GM21528 (cell line): ENCODE measurements around the gene HORMAD2.

ENCODE experiments used
- ATAC-seq: cut with Tn5 transposase; IDR thresholded peaks from one replicate; pipeline ENCODE4 v1.9.1; 2021; ENCODE audit warnings: mild to moderate bottlenecking, moderate library complexity; ENCODE audit not compliant: unreplicated experiment, low FRiP score

HORMAD2 gene

DNA sequence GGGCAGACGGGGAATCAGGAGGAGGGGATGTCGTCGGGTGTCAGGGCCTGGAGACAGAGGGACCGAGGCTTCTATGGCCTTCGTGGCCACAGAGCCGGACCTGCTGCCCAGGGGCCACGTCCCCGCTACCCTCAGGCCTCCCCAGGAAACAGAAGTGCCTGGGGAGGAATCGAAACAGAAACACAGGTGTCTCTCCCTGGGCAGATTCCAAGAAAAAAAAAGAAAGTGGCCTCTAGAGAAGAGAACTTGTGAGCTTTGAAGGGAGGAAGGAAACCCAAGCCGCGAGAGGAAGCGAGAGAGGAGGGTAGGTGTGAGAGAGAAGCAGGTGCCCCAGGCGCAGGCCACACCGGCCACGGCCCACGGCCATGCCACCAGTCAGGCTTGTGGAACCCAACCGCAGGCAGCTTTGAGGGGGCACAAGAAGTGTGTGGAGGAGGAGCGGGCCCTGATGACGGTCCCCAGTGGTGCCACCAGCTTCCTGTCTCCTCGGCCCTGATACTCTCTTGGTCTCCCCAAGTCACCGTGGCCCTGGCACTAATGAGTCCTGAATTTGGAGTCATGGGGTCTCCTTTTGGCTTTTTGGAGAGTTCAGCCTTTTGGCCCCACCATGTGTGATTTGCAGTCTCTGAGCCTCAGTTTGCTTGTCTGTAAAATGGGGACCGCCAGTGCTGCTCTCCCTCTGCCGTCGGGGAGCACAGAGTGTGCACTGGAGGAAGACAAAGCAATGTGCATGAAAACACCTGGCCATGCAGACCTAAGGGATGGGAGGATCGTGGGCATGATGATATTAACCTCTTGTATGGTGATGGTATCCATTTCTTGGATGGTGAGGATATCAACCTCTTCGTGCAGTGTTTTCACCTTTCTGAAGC, 141.1 kb downstream of the HORMAD2 start:
- no peak for ATAC-seq

DNA sequence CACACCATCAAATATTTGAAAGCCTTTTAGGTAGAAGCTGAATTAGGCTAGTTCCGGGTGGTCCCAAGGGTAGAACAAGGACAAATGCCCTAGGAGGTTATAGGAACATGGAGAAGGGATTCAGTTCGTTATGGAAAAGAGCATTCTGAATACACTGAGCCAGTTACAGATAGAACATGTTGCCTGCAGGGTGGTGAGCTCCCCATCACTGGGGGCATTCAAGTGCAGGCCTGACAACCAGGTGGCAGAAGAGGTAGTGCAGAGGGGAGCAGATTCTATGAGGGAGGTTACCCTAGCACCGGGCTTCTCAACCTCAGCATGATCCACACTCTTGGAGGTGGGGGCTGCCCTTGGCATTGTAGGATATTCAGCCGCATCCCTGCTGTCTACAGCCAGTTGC, 142.1 kb downstream of the HORMAD2 start:
- no peak for ATAC-seq

DNA sequence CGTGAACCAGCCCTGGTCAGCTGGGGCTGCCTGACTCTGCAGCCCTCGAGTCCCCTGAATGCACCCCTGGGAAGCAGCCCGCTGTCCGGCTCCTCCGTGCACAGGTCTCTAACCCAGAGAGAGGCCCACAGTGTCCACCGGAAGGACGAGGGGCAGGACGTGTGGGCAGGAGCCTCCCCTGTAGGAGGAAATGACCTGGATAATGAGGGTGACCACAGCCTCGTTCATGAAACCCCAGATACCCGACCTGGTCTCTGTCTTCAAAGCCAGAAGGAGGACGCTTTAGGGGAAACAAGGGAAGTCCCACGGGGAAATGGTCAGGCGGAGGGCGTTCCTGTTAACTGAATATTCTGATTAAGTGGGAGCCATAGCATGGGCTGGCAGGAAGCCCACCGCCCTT, 143.0 kb downstream of the HORMAD2 start:
- ATAC-seq, result no peak

DNA sequence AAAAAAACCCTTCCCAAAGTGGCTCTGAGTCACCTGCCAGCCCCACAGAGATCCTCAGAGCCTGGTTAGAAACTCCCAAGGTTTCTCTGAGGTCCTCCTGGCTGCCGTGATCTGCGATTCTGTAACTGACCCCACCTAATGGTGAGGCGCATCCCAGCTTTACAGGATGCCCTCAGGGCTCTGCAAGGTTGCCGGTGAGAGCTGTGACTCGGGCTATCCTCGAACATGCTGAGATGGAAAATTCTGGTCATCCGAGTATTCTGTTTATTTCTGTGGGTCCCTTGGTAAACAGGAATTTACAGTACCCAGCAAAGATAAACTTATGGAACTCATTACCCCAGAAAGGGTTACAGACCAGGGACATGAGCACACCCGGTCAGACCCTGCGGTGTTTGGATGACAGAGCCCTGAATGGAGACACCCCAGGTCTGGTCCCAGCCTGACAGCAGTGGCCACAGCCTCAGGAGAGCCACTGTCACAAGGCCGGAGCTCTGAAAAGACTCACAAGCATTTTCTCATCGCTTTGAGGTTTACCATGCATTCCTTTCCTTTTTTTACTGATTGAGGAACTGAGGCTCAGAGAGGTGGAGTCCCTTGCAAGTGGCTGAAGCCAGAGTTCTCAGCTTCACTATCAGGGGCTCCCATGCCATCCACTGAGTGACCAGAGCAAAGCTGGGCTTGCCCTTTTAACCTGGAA, 144.0 kb downstream of the HORMAD2 start:
- ATAC-seq, result no peak

DNA sequence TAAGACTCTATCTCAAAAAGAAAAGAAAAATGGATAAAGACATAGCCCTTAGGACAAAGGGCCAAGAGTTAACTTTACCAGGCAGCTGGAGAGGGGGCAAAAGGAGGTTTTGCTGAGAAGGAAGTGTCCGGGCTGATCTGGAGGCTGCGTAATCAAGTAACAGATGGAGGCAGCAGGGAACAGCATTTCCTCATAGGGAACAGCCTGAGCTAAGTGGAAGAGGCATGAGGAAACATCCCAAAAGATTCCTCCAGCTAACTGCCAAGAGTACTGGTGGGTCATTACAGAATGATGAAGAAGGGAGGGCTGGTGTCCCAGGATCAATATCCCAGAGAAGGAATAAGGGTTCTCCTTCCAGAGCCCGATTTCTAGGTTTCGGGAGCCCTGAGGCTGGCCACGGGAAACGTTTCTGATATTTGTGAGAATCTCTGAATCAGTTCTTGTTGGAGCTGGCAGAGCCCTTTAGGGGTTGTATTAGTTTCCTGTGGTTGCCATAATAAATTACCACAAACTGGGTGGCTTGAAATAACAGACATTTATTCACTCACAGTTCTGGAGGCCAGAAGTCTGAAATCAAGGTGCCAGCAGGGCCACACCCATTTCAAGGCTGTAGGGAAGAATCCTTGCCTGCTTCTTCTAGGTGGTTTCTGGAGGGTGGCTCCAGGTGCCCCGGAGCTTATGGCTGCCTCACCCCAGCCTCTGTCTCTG, 145.1 kb downstream of the HORMAD2 start:
- no peak for ATAC-seq

DNA sequence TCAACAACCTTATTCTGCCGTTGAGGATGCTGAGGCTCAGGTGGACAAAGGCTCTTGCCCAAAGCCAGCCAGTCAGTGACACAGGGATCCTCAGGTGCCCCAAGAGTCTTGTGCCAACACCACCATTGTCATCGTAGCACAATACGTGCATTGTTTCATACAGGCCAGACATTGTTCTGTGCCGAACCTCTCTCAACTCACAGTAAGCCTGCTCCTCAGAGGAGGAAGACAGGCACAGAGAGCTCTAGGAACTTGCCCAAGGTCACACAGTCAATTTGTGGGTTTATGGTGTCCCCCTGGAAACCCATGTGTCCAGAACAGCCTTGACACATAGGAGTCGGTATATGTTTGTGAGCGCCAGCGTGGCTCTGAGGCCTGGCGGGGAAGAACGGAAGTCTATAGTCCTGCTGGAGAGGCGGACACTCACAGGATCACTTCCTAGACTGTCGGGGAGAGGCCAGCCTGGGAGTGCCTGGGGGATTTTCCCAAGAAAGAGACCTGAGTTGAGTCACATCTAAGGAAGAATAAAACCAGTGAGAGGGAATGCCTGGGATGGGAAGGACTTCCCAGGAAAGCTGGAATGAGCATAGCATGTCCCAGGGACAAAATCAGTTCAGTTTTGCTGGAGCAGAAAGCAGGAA, 146.0 kb downstream of the HORMAD2 start:
- no peak for ATAC-seq
